ENCODE measurements around the gene MKX. TPM values are rescaled to one million over a fixed set of nuclear protein-coding genes. Genes with fewer than 3 reads are reported as not detected.

Gene MKX
- total and polyA plus RNA-seq, 9 of the 15 experiments (the other 6 are each of a cell fraction or from before 2014, with no cell fraction given), result 0.07 TPM; not detected in 7

DNA sequence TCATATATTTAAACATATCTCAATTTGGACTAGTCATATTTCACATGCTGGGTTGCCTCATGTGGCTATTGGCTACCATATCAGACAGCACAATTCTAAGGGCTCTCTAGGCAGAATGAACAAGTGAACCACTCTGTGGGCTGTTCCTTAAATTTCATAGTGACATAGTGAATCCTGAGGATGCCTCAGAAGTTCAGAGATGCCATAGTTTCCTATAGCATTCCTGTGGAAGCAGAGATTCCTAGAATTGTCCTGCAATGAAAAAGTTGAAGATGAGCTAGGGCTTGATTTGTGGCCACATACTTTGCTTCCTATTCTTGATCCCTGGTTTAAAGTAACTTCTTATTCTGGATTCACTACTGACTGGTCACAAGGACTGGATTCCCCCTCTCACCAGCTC is 35.6 kb downstream of the MKX start:
- no peak for FAIRE-seq
- no TSS peak for BruUV-seq (replicated peaks)
- Histone ChIP-seq H3K27ac (ENCODE audit: extremely low read depth, low read depth, low read length) (no peak overlapping the region), H3K27me3 (ENCODE audit: control insufficient read depth in 2 of 2, insufficient read depth in 2 of 2, low read length in 2 of 2) (peaks cover 0 to 4% of the 10 kb centered on the region in 2 experiments; a peak in 1 of 5 replicates), H3K4me1 (replicated peaks in 1 of 2; ENCODE audit: control insufficient read depth in 2 of 2, insufficient read depth in 2 of 2, low read length in 2 of 2) (no peaks in the 10 kb centered on the region), H3K9me3 (replicated peaks; ENCODE audit: control insufficient read depth, insufficient read depth, low read depth, low read length) (no peaks in the 10 kb centered on the region), H2AFZ (ENCODE audit: low read depth, low read length) (no peak overlapping the region), H3K4me3 (no peak overlapping the region), H3K4me2 (ENCODE audit: insufficient read depth, low read length) (no peak overlapping the region), H4K20me1 (replicated peaks; ENCODE audit: control insufficient read depth, insufficient read depth, low read length) (no peaks in the 10 kb centered on the region), H3K79me2 (ENCODE audit: control insufficient read depth, insufficient read depth, low read length) (no peaks in the 10 kb centered on the region), H3K9me1 (ENCODE audit: control insufficient read depth, insufficient read depth, low read length) (no peaks in the 10 kb centered on the region), H3K36me3 (ENCODE audit: control insufficient read depth, insufficient read depth, low read length) (no peaks in the 10 kb centered on the region), H3K9ac (ENCODE audit: insufficient read depth in 1 of 2, low read depth in 2 of 2, low read length in 2 of 2) (no peak overlapping the region)
- intact Hi-C loops (cut with micrococcal nuclease) (no loop called here), in situ Hi-C loops (cut with MboI) (no loop called here)
- no peak for ATAC-seq
- CTCF ChIA-PET (ENCODE audit: low intra/inter-chr PET ratio), result no interaction called here
- TF ChIP-seq FOXJ3 (CRISPR knock-in tag; IDR thresholded peaks at IDR 0.05) (no peak), KLF10 (CRISPR knock-in tag; IDR thresholded peaks at IDR 0.05) (no peak), ZNF830 (CRISPR knock-in tag; IDR thresholded peaks at IDR 0.05) (no peak), IFI16 (CRISPR knock-in tag; IDR thresholded peaks at IDR 0.05) (no peak), CREBBP (IDR thresholded peaks at IDR 0.05; ENCODE audit: low read depth, low read length) (no peak), TCF3 (CRISPR knock-in tag; IDR thresholded peaks at IDR 0.05) (no peak), ZNF124 (CRISPR knock-in tag; IDR thresholded peaks at IDR 0.05) (no peak), ZNF277 (CRISPR knock-in tag; IDR thresholded peaks at IDR 0.05; ENCODE audit: borderline replicate concordance) (no peak), FOXP1 (CRISPR knock-in tag; IDR thresholded peaks at IDR 0.05) (no peak), TRIM25 (IDR thresholded peaks at IDR 0.05; ENCODE audit: borderline replicate concordance) (no peak), ZNF592 (IDR thresholded peaks at IDR 0.05) (no peak)
- no peak for DNase-seq (ENCODE audit: extremely low read depth in 1 of 4, low spot score in 3 of 4)
- POLR2A ChIA-PET, result interaction anchor here (0.5 kb wide), 1 partner anchor 425 kb away, joined by 5 read pairs; no protein-coding TSS in a partner anchor
